GM20431 (cell line): ENCODE measurements around the gene KIF25.
"Not testable (repeated sequence)": the region's sequence is repeated elsewhere in the genome, so short reads cannot be mapped to it uniquely, and the experiment has no call there.

Experiments
- in situ Hi-C: fragments of 300-500 bp; cut with MseI, MboI; formaldehyde crosslinking; loops from one replicate; pipeline ENCODE4 v1.15.0; 2020; ENCODE audit warnings: low sequenced_read_pairs; ENCODE audit not compliant: unreplicated experiment

Gene KIF25

GRCh38 chr6:167990016-167990945 is 7.2 kb upstream of the KIF25 start:
- in situ Hi-C loops = no loop called here

- in situ Hi-C loops = no loop called here
Measured at GRCh38 chr6:167993169-167993568, 4.3 kb upstream of the KIF25 start.

GRCh38 chr6:167993831-167994230 is 3.6 kb upstream of the KIF25 start:
- in situ Hi-C loops = no loop called here

- in situ Hi-C loops = no loop called here
Measured at GRCh38 chr6:167995302-167995701, 2.2 kb upstream of the KIF25 start.

- in situ Hi-C loops = no loop called here
Measured at GRCh38 chr6:167995731-167996151, 1.7 kb upstream of the KIF25 start.

GRCh38 chr6:167996424-167997199 is 859 bp upstream of the KIF25 start:
- in situ Hi-C loops = no loop called here

GRCh38 chr6:167998215-167998614 is 744 bp downstream of the KIF25 start:
- in situ Hi-C loops = no loop called here

GRCh38 chr6:168000198-168001028 is 2.9 kb downstream of the KIF25 start:
- in situ Hi-C loops = no loop called here

- in situ Hi-C loops = no loop called here
Measured at GRCh38 chr6:168001029-168001332, 3.5 kb downstream of the KIF25 start.

- in situ Hi-C loops = not testable (repeated sequence)
Measured at GRCh38 chr6:168001514-168001913, 4.0 kb downstream of the KIF25 start.

GRCh38 chr6:168002804-168003203 is 5.3 kb downstream of the KIF25 start:
- in situ Hi-C loops = no loop called here

GRCh38 chr6:168004023-168004422 is 6.6 kb downstream of the KIF25 start:
- in situ Hi-C loops = no loop called here

- in situ Hi-C loops = no loop called here
Measured at GRCh38 chr6:168004945-168005344, 7.5 kb downstream of the KIF25 start.

GRCh38 chr6:168005796-168006195 is 8.3 kb downstream of the KIF25 start:
- in situ Hi-C loops = no loop called here

- in situ Hi-C loops = no loop called here
Measured at GRCh38 chr6:168007592-168008338, 10.3 kb downstream of the KIF25 start.

GRCh38 chr6:168009331-168009730 is 11.9 kb downstream of the KIF25 start:
- in situ Hi-C loops = no loop called here

- in situ Hi-C loops = no loop called here
Measured at GRCh38 chr6:168011291-168011690, 13.8 kb downstream of the KIF25 start.

GRCh38 chr6:168012431-168013249 is 15.2 kb downstream of the KIF25 start:
- in situ Hi-C loops = no loop called here
